ENCODE measurements around the gene ARHGAP6.

DNA sequence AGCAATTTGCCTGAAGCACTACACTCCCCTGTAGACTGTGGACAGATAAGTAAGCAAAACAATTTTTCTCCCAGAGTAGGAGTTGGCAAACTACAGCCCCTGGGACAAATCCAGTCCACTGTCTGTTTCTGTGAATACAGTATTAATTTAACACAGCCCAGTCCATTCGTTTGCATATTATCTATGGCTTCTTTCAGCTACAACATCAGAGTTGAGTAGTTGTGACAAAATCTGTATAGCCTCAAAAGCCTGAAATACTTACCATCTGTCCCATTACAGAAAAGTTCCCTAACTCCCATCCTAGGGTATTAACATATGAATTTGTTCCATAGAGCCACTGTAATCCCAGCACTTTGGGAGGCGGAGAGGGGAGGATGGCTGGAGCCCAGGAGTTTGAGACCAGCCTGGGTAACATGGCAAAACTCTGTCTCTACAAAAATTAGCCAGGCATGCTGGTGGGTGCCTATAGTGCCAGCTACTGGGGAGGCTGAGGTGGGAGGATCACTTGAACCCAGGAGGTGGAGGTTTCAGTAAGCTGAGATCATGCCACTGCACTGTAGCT is 319.5 kb downstream of the ARHGAP6 start:
- TF ChIP-seq POLR2AphosphoS5 (IDR thresholded peaks at IDR 0.05; ENCODE audit: borderline replicate concordance, low read depth, low read length) (no peak), EZH2 (IDR thresholded peaks at IDR 0.05) (no peak), FOXP2 (optimal IDR thresholded peaks at IDR 0.05; ENCODE audit: control extremely low read depth, extremely low read length, insufficient read depth) (no peak)

Data from SK-N-MC (cell line).